SK-N-SH treated with all-trans-retinoic acid at 6 μM for 48 hours (cell line): Measurements from ENCODE around the gene KHDRBS2.

ENCODE experiments used
- ATAC-seq: fragments of 200-7000 bp; cut with Tn5 transposase; 3 replicates; pipeline ENCODE4 v1.9.1; 2020; ENCODE audit warnings: mild to moderate bottlenecking, moderate library complexity
- ARNTL ChIP-seq: fragments of 450-650 bp; formaldehyde crosslinking; IDR thresholded peaks from 2 replicates; pipeline ENCODE4 v1.5.0; 2020; ENCODE audit warnings: low read depth, mild to moderate bottlenecking, moderate library complexity, borderline replicate concordance
- BACH2 ChIP-seq: fragments of 250-450 bp; sonication (Bioruptor Pico); IDR thresholded peaks from 2 replicates; pipeline ENCODE4 v1.9.0; 2021; ENCODE audit warnings: mild to moderate bottlenecking, borderline replicate concordance
- CSDC2 ChIP-seq: fragments of 250-450 bp; sonication (Bioruptor Pico); IDR thresholded peaks from 2 replicates; pipeline ENCODE4 v1.5.0; 2020; ENCODE audit warnings: mild to moderate bottlenecking, moderate library complexity
- ESRRG ChIP-seq: fragments of 250-450 bp; sonication (Bioruptor Pico); IDR thresholded peaks from 2 replicates; pipeline ENCODE4 v1.6.1; 2021; ENCODE audit warnings: mild to moderate bottlenecking
- ISL1 ChIP-seq: fragments of 250-450 bp; sonication (Bioruptor Pico); IDR thresholded peaks from 2 replicates; pipeline ENCODE4 v2.1.2; 2022; ENCODE audit warnings: mild to moderate bottlenecking, moderate library complexity
- OSR1 ChIP-seq: fragments of 250-450 bp; sonication (Bioruptor Pico); IDR thresholded peaks from 2 replicates; pipeline ENCODE4 v1.8.0; 2022; ENCODE audit warnings: moderate library complexity, mild to moderate bottlenecking, inconsistent platforms
- PPARA ChIP-seq: fragments of 250-450 bp; sonication (Bioruptor Pico); IDR thresholded peaks from 2 replicates; pipeline ENCODE4 v1.5.0; 2020; ENCODE audit warnings: mild to moderate bottlenecking, borderline replicate concordance
- RARB ChIP-seq: fragments of 250-450 bp; sonication (Bioruptor Pico); IDR thresholded peaks from 2 replicates; pipeline ENCODE4 v1.8.0; 2021; ENCODE audit warnings: mild to moderate bottlenecking, moderate library complexity
- SNAI2 ChIP-seq: fragments of 250-450 bp; sonication (Bioruptor Pico); IDR thresholded peaks from 2 replicates; pipeline ENCODE4 v1.5.0; 2020; ENCODE audit warnings: mild to moderate bottlenecking, moderate library complexity
- TCF4 ChIP-seq: fragments of 250-450 bp; sonication (Bioruptor Pico); IDR thresholded peaks from 2 replicates; pipeline ENCODE4 v1.8.0; 2021; ENCODE audit warnings: mild to moderate bottlenecking, moderate library complexity, borderline replicate concordance
- TOX ChIP-seq: fragments of 250-450 bp; sonication (Bioruptor Pico); IDR thresholded peaks from 2 replicates; pipeline ENCODE4 v1.8.0; 2021; ENCODE audit warnings: mild to moderate bottlenecking, moderate library complexity, borderline replicate concordance
- ZC3H10 ChIP-seq: fragments of 250-450 bp; sonication (Bioruptor Pico); IDR thresholded peaks from 2 replicates; pipeline ENCODE4 v1.5.1; 2021; ENCODE audit warnings: mild to moderate bottlenecking, moderate library complexity
- ZFP3 ChIP-seq: fragments of 250-450 bp; sonication (Bioruptor Pico); IDR thresholded peaks from 2 replicates; pipeline ENCODE4 v1.5.0; 2020; ENCODE audit warnings: mild to moderate bottlenecking, moderate library complexity
- ZFP30 ChIP-seq: fragments of 450-650 bp; formaldehyde crosslinking; IDR thresholded peaks from 2 replicates; pipeline ENCODE4 v1.5.0; 2022; ENCODE audit warnings: mild to moderate bottlenecking, moderate library complexity
- ZNF565 ChIP-seq: fragments of 450-650 bp; formaldehyde crosslinking; conservative IDR thresholded peaks from 2 replicates; pipeline ENCODE4 v1.5.0; 2020; ENCODE audit warnings: low read depth, mild to moderate bottlenecking, moderate library complexity
- ZNF8 ChIP-seq: fragments of 450-650 bp; formaldehyde crosslinking; IDR thresholded peaks from 2 replicates; pipeline ENCODE4 v1.5.0; 2020; ENCODE audit warnings: mild to moderate bottlenecking, moderate library complexity
- TF ChIP-seq, protein P1 (sequence below): fragments of 250-450 bp; sonication (Bioruptor Pico); IDR thresholded peaks from 2 replicates; pipeline ENCODE4 v1.8.0; 2020; ENCODE audit warnings: mild to moderate bottlenecking, moderate library complexity, borderline replicate concordance
- TF ChIP-seq, protein P2 (sequence below): fragments of 250-450 bp; sonication (Bioruptor Pico); IDR thresholded peaks from 2 replicates; pipeline ENCODE4 v1.5.1; 2020; ENCODE audit warnings: low read depth, mild to moderate bottlenecking, moderate library complexity
- TF ChIP-seq, protein P3 (sequence below): fragments of 250-450 bp; sonication (Bioruptor Pico); IDR thresholded peaks from 2 replicates; pipeline ENCODE4 v1.5.1; 2021; ENCODE audit warnings: mild to moderate bottlenecking, moderate library complexity
- TF ChIP-seq, protein P4 (sequence below): fragments of 250-450 bp; sonication (Bioruptor Pico); IDR thresholded peaks from 2 replicates; pipeline ENCODE4 v1.8.0; 2021; ENCODE audit warnings: low read depth, mild to moderate bottlenecking, moderate library complexity, borderline replicate concordance

Gene KHDRBS2

DNA sequence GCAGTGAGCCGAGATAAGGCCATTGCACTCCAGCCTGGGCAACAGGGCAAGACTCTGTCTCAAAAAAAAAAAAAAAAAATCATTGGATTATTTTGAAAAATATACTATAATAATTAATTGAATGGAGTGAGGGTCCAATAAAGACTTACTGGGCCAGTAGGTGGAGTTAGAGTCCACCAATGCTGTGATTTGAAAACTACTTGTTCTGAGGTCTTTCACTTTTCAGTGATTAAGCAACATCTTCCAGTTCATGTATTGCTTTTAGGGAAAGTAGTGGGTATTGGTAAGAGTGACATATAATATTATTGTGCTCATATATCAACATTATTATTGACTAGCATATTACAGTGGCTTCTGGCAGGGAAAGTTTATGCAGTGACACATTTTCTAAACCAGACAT lies 530.3 kb downstream of the KHDRBS2 start (continued):
- TF ChIP-seq, protein P1, sequence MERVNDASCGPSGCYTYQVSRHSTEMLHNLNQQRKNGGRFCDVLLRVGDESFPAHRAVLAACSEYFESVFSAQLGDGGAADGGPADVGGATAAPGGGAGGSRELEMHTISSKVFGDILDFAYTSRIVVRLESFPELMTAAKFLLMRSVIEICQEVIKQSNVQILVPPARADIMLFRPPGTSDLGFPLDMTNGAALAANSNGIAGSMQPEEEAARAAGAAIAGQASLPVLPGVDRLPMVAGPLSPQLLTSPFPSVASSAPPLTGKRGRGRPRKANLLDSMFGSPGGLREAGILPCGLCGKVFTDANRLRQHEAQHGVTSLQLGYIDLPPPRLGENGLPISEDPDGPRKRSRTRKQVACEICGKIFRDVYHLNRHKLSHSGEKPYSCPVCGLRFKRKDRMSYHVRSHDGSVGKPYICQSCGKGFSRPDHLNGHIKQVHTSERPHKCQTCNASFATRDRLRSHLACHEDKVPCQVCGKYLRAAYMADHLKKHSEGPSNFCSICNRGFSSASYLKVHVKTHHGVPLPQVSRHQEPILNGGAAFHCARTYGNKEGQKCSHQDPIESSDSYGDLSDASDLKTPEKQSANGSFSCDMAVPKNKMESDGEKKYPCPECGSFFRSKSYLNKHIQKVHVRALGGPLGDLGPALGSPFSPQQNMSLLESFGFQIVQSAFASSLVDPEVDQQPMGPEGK (CRISPR knock-in tag), result no peak
- TF ChIP-seq CSDC2, result no peak

DNA sequence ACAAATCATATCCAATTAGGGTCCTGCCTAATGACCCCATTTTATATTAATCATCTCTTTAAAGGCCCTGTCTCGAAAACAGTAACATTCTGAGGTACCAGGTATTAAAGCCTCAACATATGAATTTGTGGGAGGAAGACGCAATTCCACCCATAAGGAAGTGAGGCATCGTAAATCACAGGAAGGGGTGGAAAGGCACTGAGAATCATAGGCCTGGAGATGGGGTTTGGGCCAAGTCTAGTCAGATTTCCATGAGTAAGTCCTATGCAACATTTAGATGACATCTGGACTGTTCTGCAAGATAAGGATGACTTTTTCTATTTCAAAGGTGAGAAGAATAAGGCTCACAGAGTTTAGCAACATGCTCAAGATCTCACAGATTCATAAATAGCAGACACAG lies 534.0 kb downstream of the KHDRBS2 start:
- ATAC-seq, result no peak
- TF ChIP-seq CSDC2 (no peak), ZC3H10 (CRISPR knock-in tag) (no peak), ESRRG (CRISPR knock-in tag) (no peak), ZFP30 (CRISPR knock-in tag) (no peak), ZFP3 (no peak)

DNA sequence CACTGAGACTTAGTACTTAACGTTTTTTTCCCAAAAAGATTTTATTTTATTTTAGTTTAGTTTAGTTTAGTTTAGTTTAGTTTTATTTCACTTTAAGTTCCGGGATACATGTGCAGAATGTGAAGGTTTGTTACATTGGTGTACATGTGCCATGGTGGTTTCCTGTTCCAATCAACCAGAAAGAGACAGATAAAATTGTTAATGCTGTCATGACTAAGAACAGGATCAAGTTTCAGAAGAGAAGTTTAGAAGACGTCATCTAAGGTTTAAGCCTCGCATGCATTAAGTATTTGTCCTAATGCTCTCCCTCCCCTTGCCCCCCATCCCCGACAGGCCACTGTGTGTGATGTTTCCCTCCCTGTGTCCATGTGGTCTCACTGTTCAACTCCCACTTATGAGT lies 540.0 kb downstream of the KHDRBS2 start:
- no peak for ATAC-seq
- TF ChIP-seq, protein P2, sequence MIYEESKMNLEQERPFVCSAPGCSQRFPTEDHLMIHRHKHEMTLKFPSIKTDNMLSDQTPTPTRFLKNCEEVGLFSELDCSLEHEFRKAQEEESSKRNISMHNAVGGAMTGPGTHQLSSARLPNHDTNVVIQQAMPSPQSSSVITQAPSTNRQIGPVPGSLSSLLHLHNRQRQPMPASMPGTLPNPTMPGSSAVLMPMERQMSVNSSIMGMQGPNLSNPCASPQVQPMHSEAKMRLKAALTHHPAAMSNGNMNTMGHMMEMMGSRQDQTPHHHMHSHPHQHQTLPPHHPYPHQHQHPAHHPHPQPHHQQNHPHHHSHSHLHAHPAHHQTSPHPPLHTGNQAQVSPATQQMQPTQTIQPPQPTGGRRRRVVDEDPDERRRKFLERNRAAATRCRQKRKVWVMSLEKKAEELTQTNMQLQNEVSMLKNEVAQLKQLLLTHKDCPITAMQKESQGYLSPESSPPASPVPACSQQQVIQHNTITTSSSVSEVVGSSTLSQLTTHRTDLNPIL (CRISPR knock-in tag), result no peak
- TF ChIP-seq, protein P3, sequence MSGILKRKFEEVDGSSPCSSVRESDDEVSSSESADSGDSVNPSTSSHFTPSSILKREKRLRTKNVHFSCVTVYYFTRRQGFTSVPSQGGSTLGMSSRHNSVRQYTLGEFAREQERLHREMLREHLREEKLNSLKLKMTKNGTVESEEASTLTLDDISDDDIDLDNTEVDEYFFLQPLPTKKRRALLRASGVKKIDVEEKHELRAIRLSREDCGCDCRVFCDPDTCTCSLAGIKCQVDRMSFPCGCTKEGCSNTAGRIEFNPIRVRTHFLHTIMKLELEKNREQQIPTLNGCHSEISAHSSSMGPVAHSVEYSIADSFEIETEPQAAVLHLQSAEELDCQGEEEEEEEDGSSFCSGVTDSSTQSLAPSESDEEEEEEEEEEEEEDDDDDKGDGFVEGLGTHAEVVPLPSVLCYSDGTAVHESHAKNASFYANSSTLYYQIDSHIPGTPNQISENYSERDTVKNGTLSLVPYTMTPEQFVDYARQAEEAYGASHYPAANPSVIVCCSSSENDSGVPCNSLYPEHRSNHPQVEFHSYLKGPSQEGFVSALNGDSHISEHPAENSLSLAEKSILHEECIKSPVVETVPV (CRISPR knock-in tag), result no peak
- TF ChIP-seq CSDC2 (no peak), ESRRG (CRISPR knock-in tag) (no peak), SNAI2 (CRISPR knock-in tag) (no peak), ZFP3 (no peak), ZNF565 (CRISPR knock-in tag) (no peak), TCF4 (CRISPR knock-in tag) (no peak), OSR1 (no peak), TOX (CRISPR knock-in tag) (no peak), ARNTL (no peak)
- TF ChIP-seq, protein P4, sequence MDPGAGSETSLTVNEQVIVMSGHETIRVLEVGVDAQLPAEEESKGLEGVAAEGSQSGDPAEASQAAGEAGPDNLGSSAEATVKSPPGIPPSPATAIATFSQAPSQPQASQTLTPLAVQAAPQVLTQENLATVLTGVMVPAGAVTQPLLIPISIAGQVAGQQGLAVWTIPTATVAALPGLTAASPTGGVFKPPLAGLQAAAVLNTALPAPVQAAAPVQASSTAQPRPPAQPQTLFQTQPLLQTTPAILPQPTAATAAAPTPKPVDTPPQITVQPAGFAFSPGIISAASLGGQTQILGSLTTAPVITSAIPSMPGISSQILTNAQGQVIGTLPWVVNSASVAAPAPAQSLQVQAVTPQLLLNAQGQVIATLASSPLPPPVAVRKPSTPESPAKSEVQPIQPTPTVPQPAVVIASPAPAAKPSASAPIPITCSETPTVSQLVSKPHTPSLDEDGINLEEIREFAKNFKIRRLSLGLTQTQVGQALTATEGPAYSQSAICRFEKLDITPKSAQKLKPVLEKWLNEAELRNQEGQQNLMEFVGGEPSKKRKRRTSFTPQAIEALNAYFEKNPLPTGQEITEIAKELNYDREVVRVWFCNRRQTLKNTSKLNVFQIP (CRISPR knock-in tag), result no peak
- TF ChIP-seq, all 23 proteins: peak for 0

DNA sequence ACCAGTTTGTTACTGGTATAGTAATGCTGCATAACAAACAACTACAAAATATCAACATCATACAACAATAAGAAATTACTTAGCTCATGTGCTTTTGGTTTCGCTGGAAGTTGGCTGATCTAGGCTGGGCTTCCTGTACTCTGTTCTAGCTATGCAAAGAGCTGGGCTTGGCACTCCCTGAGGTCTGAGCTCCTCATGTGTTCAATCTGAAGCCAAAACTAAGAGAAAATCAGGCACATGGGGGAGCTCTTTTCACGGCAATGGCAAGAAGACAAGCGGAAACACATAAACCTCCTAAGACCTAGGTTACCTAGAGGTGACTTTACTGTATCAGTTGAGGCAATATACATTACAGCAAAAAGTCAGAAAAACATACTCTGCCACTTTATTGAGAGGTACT lies 574.2 kb downstream of the KHDRBS2 start:
- TF ChIP-seq ZNF8 (CRISPR knock-in tag) (no peak), ISL1 (CRISPR knock-in tag) (no peak), SNAI2 (CRISPR knock-in tag) (no peak), TOX (CRISPR knock-in tag) (no peak), ZFP3 (no peak), ZNF565 (CRISPR knock-in tag) (no peak), CSDC2 (no peak), ARNTL (no peak), RARB (CRISPR knock-in tag) (no peak), PPARA (no peak), BACH2 (CRISPR knock-in tag) (no peak), ESRRG (CRISPR knock-in tag) (no peak)
- TF ChIP-seq, protein P1 (CRISPR knock-in tag), result no peak
- TF ChIP-seq, protein P3 (CRISPR knock-in tag), result no peak
- TF ChIP-seq, protein P2 (CRISPR knock-in tag), result no peak
- TF ChIP-seq, protein P4 (CRISPR knock-in tag), result no peak
- ATAC-seq, result no peak
